Caki2 (cell line): Measurements from ENCODE around the gene OBSCN. TPM values are rescaled to one million over a fixed set of nuclear protein-coding genes. Genes with fewer than 3 reads are reported as not detected.

Source experiments
- DNase-seq: peaks from one replicate; pipeline ENCODE4 v3.0.0-alpha.2; 2015; ENCODE audit warnings: low read depth
- in situ Hi-C: cut with HindIII; loops from 2 replicates; pipeline ENCODE4 v1.10.0; 2016; ENCODE audit warnings: low sequenced_read_pairs, low pct_unique_long_range_greater_than_20kb, mixed read lengths
- total RNA-seq: library from RNA; depleted of rRNA; stranded (reverse); fragments of >200 nt; shearing (Covaris generic); gene quantifications from 2 replicates; pipeline ENCODE4 v1.2.3, GENCODE V29; 2014; ENCODE audit warnings: low replicate concordance

Gene OBSCN
- total RNA-seq, 1 experiment from 2014 or later, result 16.7 TPM

- in situ Hi-C loops, result no loop called here
Observed at GRCh38 chr1:228383773-228384172, 175.9 kb downstream of the OBSCN start.

DNA sequence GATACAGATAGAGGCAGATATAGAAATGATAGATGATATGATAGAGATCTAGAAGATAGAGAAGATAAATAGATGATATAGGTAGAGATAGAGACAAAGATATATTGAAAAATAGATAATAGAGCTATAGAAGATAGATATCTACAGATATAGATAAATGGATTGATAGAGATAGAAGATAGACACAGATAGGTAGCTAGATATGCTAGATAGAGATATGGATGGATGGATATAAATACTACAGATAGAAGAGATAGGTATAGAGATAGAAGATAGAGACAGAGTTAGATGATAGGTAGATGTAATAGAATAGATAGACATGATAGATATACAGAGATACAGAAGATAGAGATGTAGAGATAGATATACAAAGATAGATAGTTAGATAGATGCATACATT lies 177.4 kb downstream of the OBSCN start:
- no peak for DNase-seq
- in situ Hi-C loops, result no loop called here

More at GRCh38 chr1:228383773-228384172, 175.9 kb downstream of the OBSCN start:
- DNase-seq, result no peak

DNA sequence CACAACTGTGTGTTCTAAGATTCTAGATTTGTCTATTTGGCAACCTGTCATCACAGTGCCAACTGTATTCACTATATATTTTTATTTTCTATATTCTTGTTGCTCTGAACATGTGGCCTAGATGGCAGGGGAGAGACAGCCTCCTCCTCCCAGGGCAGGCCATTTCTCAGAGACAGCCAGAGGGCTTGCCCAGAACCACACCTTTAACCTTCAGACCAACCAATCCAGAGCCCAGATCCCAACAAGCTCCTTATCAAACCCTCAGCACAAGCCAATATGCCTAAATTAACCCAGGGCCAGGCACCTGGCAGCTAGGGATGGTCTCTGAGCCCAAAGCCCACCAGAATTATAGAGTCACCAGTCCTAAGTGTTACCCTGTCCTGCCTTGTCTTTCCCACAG lies 179.5 kb downstream of the OBSCN start:
- in situ Hi-C loops, result no loop called here

DNA sequence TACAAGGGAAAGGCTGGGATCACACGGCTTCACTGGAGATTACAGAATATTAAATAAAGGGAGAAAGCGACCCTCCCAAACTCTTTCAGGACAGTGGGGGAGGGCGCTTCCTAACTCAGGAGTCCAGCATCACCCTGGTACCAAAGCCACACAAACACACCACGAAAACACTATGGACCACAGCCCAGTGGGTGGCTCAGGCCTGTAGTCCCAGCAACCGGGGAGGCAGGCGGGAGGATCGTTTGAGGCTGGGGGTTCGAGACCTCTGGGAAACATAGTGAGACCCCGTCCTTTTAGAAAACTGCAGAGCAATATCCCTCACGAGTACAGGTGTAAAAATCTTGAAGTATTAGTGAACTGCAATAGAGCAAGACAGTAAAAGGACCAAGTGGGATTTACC lies 182.8 kb downstream of the OBSCN start:
- DNase-seq, result no peak
- in situ Hi-C loops, result no loop called here

More for the DNA sequence above, 179.5 kb downstream of the OBSCN start:
- no peak for DNase-seq

DNA sequence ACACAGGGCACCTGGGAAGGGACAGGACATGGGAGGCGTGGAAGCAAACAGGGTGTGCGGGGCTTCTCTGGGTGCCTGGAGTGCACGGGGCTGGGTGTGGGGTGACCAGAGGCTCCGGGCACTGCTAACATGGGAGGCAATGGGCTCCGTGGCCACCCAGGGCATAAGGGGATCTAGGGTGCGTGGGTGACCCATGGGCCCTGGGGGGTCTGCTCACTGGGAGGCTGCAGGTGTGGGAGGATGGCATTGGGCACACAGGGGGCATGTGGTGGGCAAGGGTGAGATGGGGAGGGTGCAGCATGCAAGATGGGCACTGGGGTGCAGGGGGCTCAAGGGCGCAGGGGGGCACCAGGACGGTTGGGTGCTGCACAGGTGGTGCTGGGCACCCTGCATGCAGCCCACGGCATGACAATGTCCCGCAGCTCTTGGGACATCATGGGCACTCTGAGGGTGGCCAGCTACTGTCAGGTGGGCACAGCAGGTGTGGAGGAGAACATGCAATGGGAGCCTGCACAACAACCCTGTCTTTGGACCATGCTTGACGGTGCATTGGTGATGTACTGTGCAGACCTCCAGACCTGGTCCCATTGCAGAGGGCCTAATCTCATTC lies 183.7 kb downstream of the OBSCN start:
- no peak for DNase-seq
- in situ Hi-C loops, result no loop called here

DNA sequence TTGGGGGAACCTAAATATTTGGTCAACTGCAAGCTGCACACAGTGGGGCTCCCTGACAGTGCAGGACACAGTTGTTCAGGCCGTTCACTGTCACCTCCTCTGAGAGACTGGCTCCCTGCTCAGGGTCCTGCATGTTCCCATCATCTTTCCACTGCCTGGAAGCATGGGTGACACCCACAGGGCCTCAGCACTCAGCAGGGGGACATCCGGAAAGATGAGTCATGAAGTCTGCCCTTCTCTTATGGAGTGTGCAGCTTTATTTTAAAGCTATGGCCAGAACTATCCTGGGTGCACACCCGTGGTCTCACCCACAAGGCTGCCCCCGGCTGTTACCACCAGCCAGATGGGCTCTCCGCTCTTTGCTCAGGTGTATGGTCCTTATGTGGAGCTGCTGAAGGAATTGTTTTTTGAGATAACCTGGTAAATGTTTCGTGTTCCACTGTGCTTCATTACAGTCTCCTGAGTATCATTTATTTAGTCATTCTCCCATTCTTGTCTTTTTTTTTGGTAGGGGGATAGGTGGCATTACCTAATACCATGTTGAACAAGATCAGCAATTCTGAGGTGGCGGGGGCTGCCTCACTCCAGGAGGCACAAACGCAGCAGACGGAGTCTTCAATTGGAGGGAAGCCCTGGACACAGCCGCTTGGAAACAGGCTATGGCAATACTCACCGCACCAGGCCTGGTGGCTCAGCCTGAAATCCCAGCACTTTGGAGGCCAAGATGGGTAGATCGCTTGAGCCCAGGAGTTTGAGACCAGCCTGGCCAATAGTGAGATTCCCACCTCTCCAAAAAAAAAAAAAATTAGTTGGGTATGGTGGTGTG lies 184.5 kb downstream of the OBSCN start:
- in situ Hi-C loops, result no loop called here
- no peak for DNase-seq

DNA sequence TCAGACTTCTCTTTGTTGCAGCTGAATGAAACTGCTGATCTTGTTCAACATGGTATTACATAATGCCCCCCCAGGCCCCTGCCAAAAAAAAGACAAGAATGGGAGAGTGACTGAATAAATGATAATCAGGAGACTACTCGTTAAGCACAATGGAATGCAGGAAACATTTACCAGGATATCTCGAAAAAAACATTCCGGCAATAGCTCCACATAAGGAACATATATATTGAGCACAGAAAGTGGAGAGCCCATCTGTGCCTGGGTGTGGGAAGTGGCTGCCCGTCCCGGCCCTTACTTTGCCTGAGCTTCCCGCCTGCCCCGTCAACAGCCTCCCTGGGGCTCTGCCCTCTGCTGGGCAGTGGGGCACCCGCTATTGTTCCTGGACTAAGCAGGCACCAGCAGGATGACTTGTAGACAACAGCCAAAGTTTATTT lies 185.4 kb downstream of the OBSCN start:
- DNase-seq, result no peak
- in situ Hi-C loops, result no loop called here

GRCh38 chr1:228393811-228394570 lies 186.1 kb downstream of the OBSCN start:
- in situ Hi-C loops, result no loop called here
- no peak for DNase-seq

GRCh38 chr1:228394571-228395394 lies 186.9 kb downstream of the OBSCN start:
- in situ Hi-C loops, result no loop called here
- DNase-seq, result no peak

DNA sequence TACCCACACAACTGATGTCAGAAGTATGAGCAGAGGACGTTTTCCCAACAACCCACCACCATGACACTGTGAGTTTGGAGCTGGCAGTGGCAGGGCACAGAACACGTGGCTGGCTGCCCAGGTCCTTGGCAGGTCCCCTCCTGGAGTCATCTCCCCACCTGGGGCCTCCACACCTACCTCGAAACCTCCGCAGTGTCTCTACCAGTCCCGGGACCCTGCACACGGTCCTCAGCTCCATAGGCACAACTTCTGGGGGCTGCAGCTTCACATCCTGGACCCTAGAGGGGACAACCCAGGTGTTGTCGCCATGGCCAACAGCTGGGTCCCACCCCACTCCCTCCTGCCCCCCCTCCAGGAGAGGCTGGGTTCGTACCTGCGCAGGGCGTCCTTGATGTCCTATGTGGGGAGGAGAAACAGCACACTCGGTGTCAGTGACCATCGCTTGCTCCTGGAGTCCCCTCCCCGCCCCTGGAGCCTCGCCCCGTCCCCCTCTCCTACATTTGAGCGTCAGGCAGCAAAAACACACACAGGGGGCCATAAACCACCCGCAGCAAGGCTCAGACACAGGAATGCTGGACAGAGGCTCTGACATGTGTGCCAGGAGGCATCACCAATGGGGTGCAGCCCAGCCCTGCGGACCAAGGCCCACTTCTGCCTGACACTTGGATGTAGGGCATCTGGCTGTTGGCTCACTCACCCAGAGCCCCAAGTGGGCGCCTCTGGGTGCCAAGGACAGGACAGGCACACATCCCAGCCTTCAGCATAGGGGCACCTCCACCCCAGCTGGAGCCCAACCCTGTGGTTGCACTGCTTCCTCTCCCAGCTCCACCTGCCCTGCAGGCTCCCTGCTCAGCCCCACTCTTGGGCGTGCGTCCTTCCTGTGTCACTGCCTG lies 189.2 kb downstream of the OBSCN start:
- in situ Hi-C loops, result no loop called here
- DNase-seq, result no peak

DNA sequence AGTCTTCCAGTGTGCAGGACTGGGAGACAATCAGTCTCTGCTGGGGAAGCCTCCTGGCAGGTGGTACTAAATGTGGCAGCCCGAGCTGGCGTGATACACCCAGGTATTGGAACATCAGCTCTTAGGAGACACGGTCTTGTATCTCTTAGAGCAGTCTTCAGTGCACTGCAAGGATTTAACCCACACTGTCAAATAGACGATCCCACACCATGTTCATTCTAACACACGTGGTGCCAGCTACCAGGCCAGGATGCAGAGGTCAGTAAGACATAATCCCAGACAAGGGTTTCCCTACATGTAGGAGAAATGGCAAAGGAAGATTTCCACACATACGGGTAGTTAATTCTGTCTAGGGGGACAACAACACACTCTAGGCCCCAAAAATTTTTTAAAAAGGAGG lies 190.1 kb downstream of the OBSCN start:
- DNase-seq, result no peak
- in situ Hi-C loops, result no loop called here

- no peak for DNase-seq
- in situ Hi-C loops, result no loop called here
Observed at GRCh38 chr1:228398741-228399461, 191.1 kb downstream of the OBSCN start.

- in situ Hi-C loops, result no loop called here
- DNase-seq, result no peak
Observed at GRCh38 chr1:228399531-228400236, 191.8 kb downstream of the OBSCN start.

GRCh38 chr1:228400237-228400651 lies 192.4 kb downstream of the OBSCN start:
- in situ Hi-C loops, result no loop called here
- no peak for DNase-seq

- DNase-seq, result no peak
- in situ Hi-C loops, result no loop called here
Observed at GRCh38 chr1:228400692-228401454, 193.0 kb downstream of the OBSCN start.
